ENCODE measurements around the gene WASF2. TPM values are rescaled to one million over a fixed set of nuclear protein-coding genes. Genes with fewer than 3 reads are reported as not detected.

WASF2 gene
- total and polyA plus RNA-seq, 2 of the 13 experiments (the other 11 are each of a cell fraction or from before 2014, with no cell fraction given) = 10.4 to 27.7 TPM

DNA sequence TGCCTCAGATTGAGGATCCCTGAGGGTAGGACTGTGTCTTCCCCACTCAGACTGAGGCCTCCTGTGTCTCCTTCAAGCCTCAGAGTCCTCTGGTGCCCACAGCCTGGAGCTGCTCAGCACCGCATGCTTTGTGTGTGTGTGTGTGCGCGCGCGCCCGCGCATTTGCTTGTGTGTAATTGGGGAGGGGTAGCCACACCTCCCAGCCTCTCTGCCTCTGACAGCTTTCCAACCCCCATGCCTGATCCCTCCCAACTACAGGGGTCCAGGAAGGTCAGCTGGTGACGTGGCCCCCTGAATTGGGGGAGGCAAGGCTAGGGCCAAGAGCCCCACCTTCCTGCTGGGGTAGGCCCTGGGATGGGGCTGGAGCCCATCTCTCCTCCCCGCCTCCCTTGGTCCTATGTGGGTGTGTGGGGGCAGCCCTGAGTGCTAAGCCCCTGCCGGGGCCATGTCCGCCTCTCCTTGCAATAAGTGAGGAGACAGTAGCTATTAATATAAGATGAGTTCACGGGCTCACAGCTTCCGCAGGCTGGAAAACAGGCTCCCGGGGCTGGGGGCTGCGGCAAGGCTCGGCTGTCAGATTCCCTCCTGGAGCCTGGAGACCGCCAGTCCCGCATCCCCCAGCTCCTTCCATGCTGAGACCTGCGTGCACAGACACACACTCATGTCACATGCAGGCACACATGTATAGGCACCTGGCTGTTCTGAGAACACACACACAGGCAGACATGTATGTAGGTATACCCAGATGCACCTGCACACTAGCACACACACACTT lies 90.5 kb downstream of the WASF2 start:
- DNase-seq (ENCODE audit: low spot score) (no peak), ATAC-seq (peak; percentile 19), FAIRE-seq (no peak)
- in situ Hi-C loops (cut with HindIII; ENCODE audit: extremely low pct_ligation_motif_present, low pct_unique_long_range_greater_than_20kb) = no loop called here
- H3K4me1 ChIP-seq (ENCODE audit: insufficient read depth, low read length) = 0 out of 2 replicates have a peak, but pooled peaks cover 4% of the 10 kb centered on the region
- ChIA-PET POLR2A (interaction anchor here (0.6 kb wide), 1 partner anchor 101 kb away, joined by 3 read pairs; no protein-coding TSS in a partner anchor), CTCF (ENCODE audit: low intra/inter-chr PET ratio, low total read pairs) (no interaction called here)
- H3K27me3 ChIP-seq (ENCODE audit: control insufficient read depth in 1 of 2, insufficient read depth in 2 of 2, low read length in 2 of 2) = 0 out of 5 replicates have a peak, but pooled peaks cover 0 to 2% of the 10 kb centered on the region in 2 experiments
- no peaks in the 10 kb centered on the region for H3K36me3 ChIP-seq (replicated peaks in 1 of 2; ENCODE audit: control insufficient read depth in 1 of 2, insufficient read depth in 2 of 2, low read length in 2 of 2)
- no peaks in the 10 kb centered on the region for H3K79me2 ChIP-seq (ENCODE audit: insufficient read depth, low read length)
- H3K9ac ChIP-seq (ENCODE audit: insufficient read depth, low read depth, low read length) = no peak overlapping the region
- no peaks in the 10 kb centered on the region for H3K9me3 ChIP-seq (ENCODE audit: low read length)
- H3K4me3 ChIP-seq (replicated peaks in 1 of 3; ENCODE audit: insufficient read depth in 1 of 3, low read depth in 2 of 3, low read length in 3 of 3) = no peak overlapping the region
- H3K4me2 ChIP-seq (ENCODE audit: low read depth, low read length) = no peak overlapping the region
- H3K27ac ChIP-seq (ENCODE audit: extremely low read length, insufficient read depth, low read length) = no peak overlapping the region
- BruUV-seq (replicated peaks) = no TSS peak
- WGBS (ENCODE audit: low lambda C conversion rate) = 82% methylated on average over 9 of the region's 19 CpGs
- no peak for TF ChIP-seq KLF11 (CRISPR knock-in tag; IDR thresholded peaks at IDR 0.05)
- peak; percentile 71 for TF ChIP-seq AGO2 (optimal IDR thresholded peaks at IDR 0.05; ENCODE audit: low read depth, low read length)
- TF ChIP-seq, protein P1, sequence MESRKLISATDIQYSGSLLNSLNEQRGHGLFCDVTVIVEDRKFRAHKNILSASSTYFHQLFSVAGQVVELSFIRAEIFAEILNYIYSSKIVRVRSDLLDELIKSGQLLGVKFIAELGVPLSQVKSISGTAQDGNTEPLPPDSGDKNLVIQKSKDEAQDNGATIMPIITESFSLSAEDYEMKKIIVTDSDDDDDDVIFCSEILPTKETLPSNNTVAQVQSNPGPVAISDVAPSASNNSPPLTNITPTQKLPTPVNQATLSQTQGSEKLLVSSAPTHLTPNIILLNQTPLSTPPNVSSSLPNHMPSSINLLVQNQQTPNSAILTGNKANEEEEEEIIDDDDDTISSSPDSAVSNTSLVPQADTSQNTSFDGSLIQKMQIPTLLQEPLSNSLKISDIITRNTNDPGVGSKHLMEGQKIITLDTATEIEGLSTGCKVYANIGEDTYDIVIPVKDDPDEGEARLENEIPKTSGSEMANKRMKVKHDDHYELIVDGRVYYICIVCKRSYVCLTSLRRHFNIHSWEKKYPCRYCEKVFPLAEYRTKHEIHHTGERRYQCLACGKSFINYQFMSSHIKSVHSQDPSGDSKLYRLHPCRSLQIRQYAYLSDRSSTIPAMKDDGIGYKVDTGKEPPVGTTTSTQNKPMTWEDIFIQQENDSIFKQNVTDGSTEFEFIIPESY (CRISPR knock-in tag; IDR thresholded peaks at IDR 0.05) = 0 out of 2 replicates have a peak, but pooled peaks have one; percentile 12
- no peaks in the 10 kb centered on the region for H4K20me1 ChIP-seq (ENCODE audit: insufficient read depth, low read length)
- H2AFZ ChIP-seq (ENCODE audit: low read length) = no peak overlapping the region
- intact Hi-C loops (cut with micrococcal nuclease; ENCODE audit: unreplicated experiment) = loop anchor here (10.0 kb wide), 1 partner anchor 265 kb away; no protein-coding TSS in a partner anchor
